K562 (cell line): ENCODE measurements around the gene PMP22. TPM values are rescaled to one million over a fixed set of nuclear protein-coding genes. Genes with fewer than 3 reads are reported as not detected.
A peak's percentile ranks its signal among the peaks of the same experiment; 100 is the strongest.

Experiments used
- ARID1B ChIP-seq: fragments of 450-650 bp; IDR thresholded peaks from 2 replicates; pipeline ENCODE4 v1.6.1; 2016; ENCODE audit warnings: antibody characterized with exemption, mild to moderate bottlenecking, inconsistent platforms
- CBFA2T2 ChIP-seq: fragments of 450-650 bp; conservative IDR thresholded peaks from 2 replicates; pipeline ENCODE4 v1.6.1; 2017; ENCODE audit warnings: mild to moderate bottlenecking
- CREM ChIP-seq: IDR thresholded peaks from 2 replicates; pipeline ENCODE4 v1.6.1; 2014; ENCODE audit warnings: antibody characterized with exemption, low read depth
- LEF1 ChIP-seq: fragments of 450-650 bp; IDR thresholded peaks from 2 replicates; pipeline ENCODE4 v1.6.1; 2016; ENCODE audit warnings: mild to moderate bottlenecking
- NCOA1 ChIP-seq: fragments of 450-650 bp; IDR thresholded peaks from 2 replicates; pipeline ENCODE4 v1.6.1; 2016; ENCODE audit warnings: low read depth
- NFATC3 ChIP-seq: fragments of 450-650 bp; IDR thresholded peaks from 2 replicates; pipeline ENCODE4 v1.6.1; 2017; ENCODE audit warnings: mild to moderate bottlenecking
- NR3C1 ChIP-seq: sonication (generic); formaldehyde crosslinking; IDR thresholded peaks from 2 replicates; pipeline ENCODE4 v1.8.1; 2022; ENCODE audit warnings: missing genetic modification reagents
- PTTG1 ChIP-seq: fragments of 450-650 bp; IDR thresholded peaks from 2 replicates; pipeline ENCODE4 v1.6.1; 2016; ENCODE audit warnings: low read depth, mild to moderate bottlenecking, missing genetic modification characterization, missing compliant biosample characterization
- RFX5 ChIP-seq: IDR thresholded peaks from 2 replicates; pipeline ENCODE4 v1.6.1; 2011; ENCODE audit warnings: low read depth, mild to moderate bottlenecking, improper control_type of control experiment, low read length
- SAP30 ChIP-seq: fragments of 200-600 bp; sonication (generic); IDR thresholded peaks from 2 replicates; pipeline ENCODE4 v1.6.1; 2012; ENCODE audit warnings: borderline replicate concordance, low read depth, mild to moderate bottlenecking, moderate library complexity, low read length, control low read depth, inconsistent platforms; ENCODE audit not compliant: insufficient read depth, poor library complexity, severe bottlenecking
- SNAPC5 ChIP-seq: fragments of 250-450 bp; sonication (Bioruptor Pico); IDR thresholded peaks from 2 replicates; pipeline ENCODE4 v1.8.0; 2021; ENCODE audit warnings: moderate library complexity, mild to moderate bottlenecking, inconsistent platforms
- ZBTB33 ChIP-seq: sonication (generic); formaldehyde crosslinking; IDR thresholded peaks from 2 replicates; pipeline ENCODE4 v1.8.1; 2023; ENCODE audit warnings: mild to moderate bottlenecking, missing genetic modification reagents
- ZNF239 ChIP-seq: fragments of 250-450 bp; sonication (Bioruptor Pico); IDR thresholded peaks from 2 replicates; pipeline ENCODE4 v1.4.0; 2020; ENCODE audit warnings: mild to moderate bottlenecking
- ZNF324 ChIP-seq: fragments of 250-450 bp; sonication (Bioruptor Pico); IDR thresholded peaks from 2 replicates; pipeline ENCODE4 v1.4.0; 2020; ENCODE audit warnings: mild to moderate bottlenecking
- ZSCAN29 ChIP-seq: fragments of 450-650 bp; IDR thresholded peaks from 2 replicates; pipeline ENCODE4 v1.6.1; 2017
- polyA plus RNA-seq, 8 experiments: library from polyadenylated mRNA; depleted of rRNA in 4 of 8; stranded (reverse) in 5 of 8; unstranded in 3 of 8; fragments of >200 nt; fragmentation: Nextera tagmentation in 2 of 8; fragmentation: Illumina TruSeq in 1 of 8; extraction: Ambion mirVana in 2 of 8; extraction: Trizol in 1 of 8; gene quantifications; 2 replicates each; pipeline versions ENCODE4 v1.2.1 to v1.2.3, GENCODE V29; 2011 to 2014; ENCODE audit warnings: inconsistent platforms in 1 of 8, missing spikeins in 1 of 8
- total RNA-seq, 7 experiments: library from RNA; depleted of rRNA in 6 of 7; stranded (reverse); fragments of >200 nt in 6 of 7; fragmentation: Illumina TruSeq in 2 of 7; extraction: Trizol in 2 of 7; gene quantifications; 2 replicates each; pipeline versions ENCODE4 v1.2.1 to v1.2.3, GENCODE V29; 2011 to 2021; ENCODE audit warnings: low replicate concordance in 1 of 7
- TF ChIP-seq, protein P1 (sequence below): sonication (generic); formaldehyde crosslinking; IDR thresholded peaks from 2 replicates; pipeline ENCODE4 v1.5.0; 2020; ENCODE audit warnings: missing genetic modification reagents
- TF ChIP-seq, protein P2 (sequence below): fragments of 200-800 bp; sonication (Bioruptor generic); IDR thresholded peaks from 2 replicates; pipeline ENCODE4 v1.6.1; 2017; ENCODE audit warnings: missing genetic modification characterization, missing compliant biosample characterization
- TF ChIP-seq, protein P3 (sequence below): fragments of 250-450 bp; sonication (Bioruptor Pico); IDR thresholded peaks from 2 replicates; pipeline ENCODE4 v1.8.0; 2022; ENCODE audit warnings: inconsistent platforms
- TF ChIP-seq, protein P4 (sequence below): fragments of 450-650 bp; formaldehyde crosslinking; IDR thresholded peaks from 2 replicates; pipeline ENCODE4 v1.4.0; 2020; ENCODE audit warnings: mild to moderate bottlenecking, mixed read lengths

Gene PMP22
- total and polyA plus RNA-seq, 9 of the 15 experiments (the other 6 are each of a cell fraction or from before 2014, with no cell fraction given) = 12.6 to 62.3 (median 25.8) TPM

DNA sequence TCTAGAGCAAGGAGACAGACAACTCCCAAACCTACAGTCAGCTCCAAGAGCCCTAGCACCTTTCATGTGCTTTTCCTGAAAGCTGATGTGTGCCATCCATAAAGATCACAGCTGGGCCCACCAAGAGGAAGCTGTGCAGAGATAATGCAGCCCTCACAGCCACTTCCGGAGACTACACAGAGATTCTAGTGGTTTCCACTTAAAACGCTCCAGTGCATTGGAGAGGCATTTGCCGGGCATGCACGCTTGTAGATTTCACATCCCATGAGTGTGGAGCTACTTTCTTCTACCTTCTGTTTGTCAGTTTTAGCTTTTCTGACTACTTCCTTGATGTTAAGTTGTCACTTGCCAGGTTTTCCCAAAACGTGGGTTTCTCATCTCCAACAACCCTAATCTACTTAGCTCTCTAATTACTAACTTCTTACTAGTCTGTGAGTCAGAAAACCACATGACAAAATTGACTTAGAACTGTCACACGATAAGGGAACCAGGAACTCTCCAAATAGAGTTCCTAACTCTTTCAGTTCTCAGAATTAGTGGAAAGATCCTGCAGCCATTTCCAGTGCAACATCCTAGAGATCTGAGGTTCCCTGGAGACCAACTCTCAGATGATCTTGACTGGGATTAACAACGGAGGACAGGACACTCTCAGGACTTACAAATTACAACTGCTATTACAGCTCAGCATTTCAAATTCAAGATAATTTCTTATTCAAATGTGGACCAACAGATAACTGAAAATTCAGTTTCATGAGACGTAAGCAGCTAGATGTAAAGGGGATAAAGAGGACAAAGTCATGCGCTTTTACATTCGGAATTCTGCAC is 28.6 kb downstream of the PMP22 start (continued):
- TF ChIP-seq, protein P1, sequence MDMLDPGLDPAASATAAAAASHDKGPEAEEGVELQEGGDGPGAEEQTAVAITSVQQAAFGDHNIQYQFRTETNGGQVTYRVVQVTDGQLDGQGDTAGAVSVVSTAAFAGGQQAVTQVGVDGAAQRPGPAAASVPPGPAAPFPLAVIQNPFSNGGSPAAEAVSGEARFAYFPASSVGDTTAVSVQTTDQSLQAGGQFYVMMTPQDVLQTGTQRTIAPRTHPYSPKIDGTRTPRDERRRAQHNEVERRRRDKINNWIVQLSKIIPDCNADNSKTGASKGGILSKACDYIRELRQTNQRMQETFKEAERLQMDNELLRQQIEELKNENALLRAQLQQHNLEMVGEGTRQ (CRISPR knock-in tag) = no peak
- TF ChIP-seq LEF1 (no peak; the same call in 1 of the 2 replicates), CBFA2T2 (peak; percentile 52), ARID1B (peak; percentile 60), ZBTB33 (CRISPR knock-in tag) (no peak), SAP30 (no peak), NCOA1 (peak; percentile 61; the same call in 1 of the 2 replicates), ZNF239 (CRISPR knock-in tag) (no peak), RFX5 (no peak), ZSCAN29 (no peak), NR3C1 (CRISPR knock-in tag) (no peak), NFATC3 (no peak), PTTG1 (tag) (no peak), ZNF324 (CRISPR knock-in tag) (no peak), CREM (peak; percentile 3; the same call in 1 of the 2 replicates), SNAPC5 (CRISPR knock-in tag) (no peak)
- TF ChIP-seq, protein P2, sequence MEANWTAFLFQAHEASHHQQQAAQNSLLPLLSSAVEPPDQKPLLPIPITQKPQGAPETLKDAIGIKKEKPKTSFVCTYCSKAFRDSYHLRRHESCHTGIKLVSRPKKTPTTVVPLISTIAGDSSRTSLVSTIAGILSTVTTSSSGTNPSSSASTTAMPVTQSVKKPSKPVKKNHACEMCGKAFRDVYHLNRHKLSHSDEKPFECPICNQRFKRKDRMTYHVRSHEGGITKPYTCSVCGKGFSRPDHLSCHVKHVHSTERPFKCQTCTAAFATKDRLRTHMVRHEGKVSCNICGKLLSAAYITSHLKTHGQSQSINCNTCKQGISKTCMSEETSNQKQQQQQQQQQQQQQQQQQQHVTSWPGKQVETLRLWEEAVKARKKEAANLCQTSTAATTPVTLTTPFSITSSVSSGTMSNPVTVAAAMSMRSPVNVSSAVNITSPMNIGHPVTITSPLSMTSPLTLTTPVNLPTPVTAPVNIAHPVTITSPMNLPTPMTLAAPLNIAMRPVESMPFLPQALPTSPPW (CRISPR knock-in tag) = no peak; the same call in 1 of the 2 replicates
- TF ChIP-seq, protein P3, sequence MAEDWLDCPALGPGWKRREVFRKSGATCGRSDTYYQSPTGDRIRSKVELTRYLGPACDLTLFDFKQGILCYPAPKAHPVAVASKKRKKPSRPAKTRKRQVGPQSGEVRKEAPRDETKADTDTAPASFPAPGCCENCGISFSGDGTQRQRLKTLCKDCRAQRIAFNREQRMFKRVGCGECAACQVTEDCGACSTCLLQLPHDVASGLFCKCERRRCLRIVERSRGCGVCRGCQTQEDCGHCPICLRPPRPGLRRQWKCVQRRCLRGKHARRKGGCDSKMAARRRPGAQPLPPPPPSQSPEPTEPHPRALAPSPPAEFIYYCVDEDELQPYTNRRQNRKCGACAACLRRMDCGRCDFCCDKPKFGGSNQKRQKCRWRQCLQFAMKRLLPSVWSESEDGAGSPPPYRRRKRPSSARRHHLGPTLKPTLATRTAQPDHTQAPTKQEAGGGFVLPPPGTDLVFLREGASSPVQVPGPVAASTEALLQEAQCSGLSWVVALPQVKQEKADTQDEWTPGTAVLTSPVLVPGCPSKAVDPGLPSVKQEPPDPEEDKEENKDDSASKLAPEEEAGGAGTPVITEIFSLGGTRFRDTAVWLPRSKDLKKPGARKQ (CRISPR knock-in tag) = no peak
- TF ChIP-seq, protein P4, sequence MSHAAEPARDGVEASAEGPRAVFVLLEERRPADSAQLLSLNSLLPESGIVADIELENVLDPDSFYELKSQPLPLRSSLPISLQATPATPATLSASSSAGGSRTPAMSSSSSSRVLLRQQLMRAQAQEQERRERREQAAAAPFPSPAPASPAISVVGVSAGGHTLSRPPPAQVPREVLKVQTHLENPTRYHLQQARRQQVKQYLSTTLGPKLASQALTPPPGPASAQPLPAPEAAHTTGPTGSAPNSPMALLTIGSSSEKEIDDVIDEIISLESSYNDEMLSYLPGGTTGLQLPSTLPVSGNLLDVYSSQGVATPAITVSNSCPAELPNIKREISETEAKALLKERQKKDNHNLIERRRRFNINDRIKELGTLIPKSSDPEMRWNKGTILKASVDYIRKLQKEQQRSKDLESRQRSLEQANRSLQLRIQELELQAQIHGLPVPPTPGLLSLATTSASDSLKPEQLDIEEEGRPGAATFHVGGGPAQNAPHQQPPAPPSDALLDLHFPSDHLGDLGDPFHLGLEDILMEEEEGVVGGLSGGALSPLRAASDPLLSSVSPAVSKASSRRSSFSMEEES (CRISPR knock-in tag) = no peak
